ENCODE data around the gene PRL. TPM values are rescaled to one million over a fixed set of nuclear protein-coding genes. Genes with fewer than 3 reads are reported as not detected.

The PRL gene
- total RNA-seq, 1 donor from 2014 or later: not detected

DNA sequence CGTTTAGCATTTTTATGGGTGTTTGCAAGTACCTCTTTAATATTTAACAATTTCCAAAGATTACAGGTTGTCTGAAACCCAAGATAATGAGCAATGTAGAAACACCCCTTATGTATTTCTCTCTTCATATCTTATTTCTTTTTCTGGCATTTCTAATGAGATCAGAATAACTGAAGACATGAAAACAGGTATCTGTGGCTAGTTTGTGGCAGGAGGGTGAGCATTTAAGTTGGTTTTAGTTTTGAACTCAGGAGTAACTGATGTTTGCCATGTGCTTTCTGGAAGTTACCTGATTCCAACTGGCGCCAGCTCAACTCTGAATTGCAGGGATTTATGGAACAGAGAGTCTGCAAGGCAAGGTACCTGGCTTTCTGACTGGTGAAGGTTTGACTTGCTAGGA, 35.4 kb upstream of the PRL start:
- no peak for DNase-seq (ENCODE audit: extremely low spot score, unreplicated experiment)
- H3K27me3 Mint-ChIP-seq (ENCODE audit: unreplicated experiment): no peaks in the 10 kb centered on the region
- H3K36me3 Mint-ChIP-seq (ENCODE audit: unreplicated experiment): no peaks in the 10 kb centered on the region
- TF ChIP-seq, protein P1, sequence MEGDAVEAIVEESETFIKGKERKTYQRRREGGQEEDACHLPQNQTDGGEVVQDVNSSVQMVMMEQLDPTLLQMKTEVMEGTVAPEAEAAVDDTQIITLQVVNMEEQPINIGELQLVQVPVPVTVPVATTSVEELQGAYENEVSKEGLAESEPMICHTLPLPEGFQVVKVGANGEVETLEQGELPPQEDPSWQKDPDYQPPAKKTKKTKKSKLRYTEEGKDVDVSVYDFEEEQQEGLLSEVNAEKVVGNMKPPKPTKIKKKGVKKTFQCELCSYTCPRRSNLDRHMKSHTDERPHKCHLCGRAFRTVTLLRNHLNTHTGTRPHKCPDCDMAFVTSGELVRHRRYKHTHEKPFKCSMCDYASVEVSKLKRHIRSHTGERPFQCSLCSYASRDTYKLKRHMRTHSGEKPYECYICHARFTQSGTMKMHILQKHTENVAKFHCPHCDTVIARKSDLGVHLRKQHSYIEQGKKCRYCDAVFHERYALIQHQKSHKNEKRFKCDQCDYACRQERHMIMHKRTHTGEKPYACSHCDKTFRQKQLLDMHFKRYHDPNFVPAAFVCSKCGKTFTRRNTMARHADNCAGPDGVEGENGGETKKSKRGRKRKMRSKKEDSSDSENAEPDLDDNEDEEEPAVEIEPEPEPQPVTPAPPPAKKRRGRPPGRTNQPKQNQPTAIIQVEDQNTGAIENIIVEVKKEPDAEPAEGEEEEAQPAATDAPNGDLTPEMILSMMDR (IDR thresholded peaks at IDR 0.05): no peak
- no peak overlapping the region for H3K27ac Mint-ChIP-seq (ENCODE audit: unreplicated experiment)
- H3K4me1 Mint-ChIP-seq (ENCODE audit: unreplicated experiment): peaks cover 27% of the 10 kb centered on the region
- H3K9me3 Mint-ChIP-seq (ENCODE audit: unreplicated experiment): no peaks in the 10 kb centered on the region
- no peak overlapping the region for H3K4me3 Mint-ChIP-seq (ENCODE audit: unreplicated experiment)

DNA sequence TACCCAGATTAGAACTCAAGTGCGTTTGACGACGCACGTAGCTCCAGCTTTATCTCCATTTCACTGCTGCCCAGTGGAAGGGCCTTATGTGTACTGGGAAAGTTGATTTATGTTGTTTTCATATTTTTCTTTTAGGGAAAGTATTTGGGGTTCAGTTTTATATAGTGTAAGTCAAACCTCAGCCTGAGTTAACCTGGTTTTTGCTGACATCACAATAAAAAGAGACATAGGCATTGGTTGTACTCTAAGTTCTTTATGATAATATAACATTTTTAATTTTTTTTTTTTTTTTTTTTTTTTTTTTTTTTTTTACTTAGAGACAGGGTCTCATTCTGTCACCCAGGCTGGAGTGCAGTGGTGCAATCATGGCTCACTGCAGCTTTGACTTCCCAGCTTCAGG, 34.1 kb upstream of the PRL start:
- Mint-ChIP-seq H3K4me1 (ENCODE audit: unreplicated experiment) (peaks cover 39% of the 10 kb centered on the region), H3K4me3 (ENCODE audit: unreplicated experiment) (no peak overlapping the region), H3K27ac (ENCODE audit: unreplicated experiment) (no peak overlapping the region), H3K27me3 (ENCODE audit: unreplicated experiment) (no peaks in the 10 kb centered on the region), H3K9me3 (ENCODE audit: unreplicated experiment) (no peaks in the 10 kb centered on the region), H3K36me3 (ENCODE audit: unreplicated experiment) (no peaks in the 10 kb centered on the region)
- no peak for DNase-seq (ENCODE audit: extremely low spot score, unreplicated experiment)
- TF ChIP-seq, protein P1 (IDR thresholded peaks at IDR 0.05): no peak

DNA sequence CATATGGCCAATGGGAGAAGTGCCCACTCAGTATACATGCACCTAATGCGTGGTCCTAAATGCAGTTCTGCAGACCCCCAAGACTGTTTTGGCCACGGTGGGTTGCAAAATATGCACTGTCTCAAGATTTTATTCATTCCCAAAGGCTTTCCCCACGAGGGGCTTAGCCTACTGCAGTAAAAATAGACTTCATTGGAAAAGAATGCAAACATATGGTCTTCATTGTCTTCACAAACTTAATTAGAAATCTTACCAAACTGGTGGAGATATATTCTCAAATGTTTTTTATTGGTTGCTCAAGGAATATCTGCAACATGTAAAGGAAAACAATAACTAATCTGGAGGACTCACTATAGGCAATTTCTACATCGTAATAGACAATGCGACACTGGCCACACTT, 31.6 kb upstream of the PRL start:
- DNase-seq (ENCODE audit: extremely low spot score, unreplicated experiment): no peak
- no peaks in the 10 kb centered on the region for H3K36me3 Mint-ChIP-seq (ENCODE audit: unreplicated experiment)
- H3K4me3 Mint-ChIP-seq (ENCODE audit: unreplicated experiment): no peak overlapping the region
- peaks cover 40% of the 10 kb centered on the region for H3K4me1 Mint-ChIP-seq (ENCODE audit: unreplicated experiment)
- TF ChIP-seq, protein P1 (IDR thresholded peaks at IDR 0.05): no peak
- no peaks in the 10 kb centered on the region for H3K9me3 Mint-ChIP-seq (ENCODE audit: unreplicated experiment)
- no peak overlapping the region for H3K27ac Mint-ChIP-seq (ENCODE audit: unreplicated experiment)
- H3K27me3 Mint-ChIP-seq (ENCODE audit: unreplicated experiment): no peaks in the 10 kb centered on the region

DNA sequence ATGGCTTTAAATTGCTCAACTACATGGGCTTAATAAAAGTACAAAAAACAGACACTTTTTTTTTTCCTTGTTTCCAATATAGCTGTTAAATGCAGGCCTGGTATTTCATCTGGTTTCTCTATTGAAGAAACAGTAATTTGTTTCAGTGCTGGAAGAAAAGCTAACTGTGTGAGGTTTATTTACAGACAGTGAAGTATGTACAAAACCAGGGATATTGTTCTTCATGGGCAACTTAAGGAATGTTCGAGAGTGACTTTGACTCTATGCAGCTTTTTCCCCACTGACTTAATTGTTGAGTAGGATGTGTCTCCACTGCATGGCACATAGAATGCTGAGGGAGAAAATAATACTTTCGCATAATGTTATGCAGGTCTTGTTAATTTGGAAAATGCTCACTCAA, 31.0 kb upstream of the PRL start:
- DNase-seq (ENCODE audit: extremely low spot score, unreplicated experiment): no peak
- no peaks in the 10 kb centered on the region for H3K27me3 Mint-ChIP-seq (ENCODE audit: unreplicated experiment)
- H3K4me1 Mint-ChIP-seq (ENCODE audit: unreplicated experiment): peaks cover 42% of the 10 kb centered on the region
- H3K9me3 Mint-ChIP-seq (ENCODE audit: unreplicated experiment): no peaks in the 10 kb centered on the region
- TF ChIP-seq, protein P1 (IDR thresholded peaks at IDR 0.05): no peak
- no peaks in the 10 kb centered on the region for H3K36me3 Mint-ChIP-seq (ENCODE audit: unreplicated experiment)
- no peak overlapping the region for H3K27ac Mint-ChIP-seq (ENCODE audit: unreplicated experiment)
- H3K4me3 Mint-ChIP-seq (ENCODE audit: unreplicated experiment): no peak overlapping the region

DNA sequence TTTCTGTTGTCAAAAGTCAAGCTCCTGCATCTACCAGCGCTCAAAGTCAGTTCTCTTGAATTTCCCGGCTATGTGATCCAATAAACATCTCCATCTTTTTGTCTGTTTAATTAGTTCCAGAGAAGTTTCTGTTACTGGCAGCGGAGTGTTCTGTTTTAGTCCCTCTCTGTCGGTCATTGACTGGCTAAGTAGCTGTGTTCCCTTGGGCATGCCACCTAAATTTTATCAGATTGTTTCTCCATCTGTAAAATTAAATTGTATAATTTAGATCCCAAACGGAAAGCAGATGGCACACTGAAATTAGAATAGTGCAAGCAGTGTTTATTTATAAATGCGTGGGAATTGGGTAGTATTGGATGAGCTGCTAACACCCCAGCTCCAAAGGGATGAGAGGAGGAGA, 29.7 kb upstream of the PRL start:
- no peak for DNase-seq (ENCODE audit: extremely low spot score, unreplicated experiment)
- TF ChIP-seq, protein P1 (IDR thresholded peaks at IDR 0.05): no peak
- Mint-ChIP-seq H3K4me1 (ENCODE audit: unreplicated experiment) (peaks cover 50% of the 10 kb centered on the region), H3K36me3 (ENCODE audit: unreplicated experiment) (no peaks in the 10 kb centered on the region), H3K4me3 (ENCODE audit: unreplicated experiment) (no peak overlapping the region), H3K27ac (ENCODE audit: unreplicated experiment) (peak overlapping the region; percentile 7), H3K9me3 (ENCODE audit: unreplicated experiment) (no peaks in the 10 kb centered on the region), H3K27me3 (ENCODE audit: unreplicated experiment) (no peaks in the 10 kb centered on the region)
